GM23338 (cell line): ENCODE data around the gene CTBP2. TPM values are rescaled to one million over a fixed set of nuclear protein-coding genes. Genes with fewer than 3 reads are reported as not detected.
A peak's percentile ranks its signal among the peaks of the same experiment; 100 is the strongest.

Source experiments
- ATAC-seq: fragments of 200-7000 bp; cut with Tn5 transposase; 3 replicates; pipeline ENCODE4 v1.9.1; 2020
- DNase-seq: peaks from one replicate; pipeline ENCODE4 v3.0.0-alpha.2; 2015; ENCODE audit warnings: low spot score
- H2AFZ ChIP-seq: fragments of 200-600 bp; sonication (generic); 2 replicates; pipeline ENCODE4 v1.8.0; 2016; ENCODE audit warnings: antibody characterized with exemption, mild to moderate bottlenecking, moderate library complexity
- H3F3A ChIP-seq: fragments of 200-600 bp; sonication (generic); replicated peaks from 2 replicates; pipeline ENCODE4 v1.8.0; 2017; ENCODE audit warnings: antibody characterized with exemption, mixed run types, low read depth
- H3K27ac ChIP-seq: fragments of 200-600 bp; sonication (generic); 2 replicates; pipeline ENCODE4 v1.6.1; 2016; ENCODE audit warnings: low read depth
- H3K27me3 ChIP-seq: fragments of 200-600 bp; sonication (generic); 2 replicates; pipeline ENCODE4 v1.8.0; 2016; ENCODE audit warnings: mild to moderate bottlenecking, mixed run types, moderate library complexity; ENCODE audit not compliant: insufficient read depth
- H3K36me3 ChIP-seq: fragments of 200-600 bp; sonication (generic); 2 replicates; pipeline ENCODE4 v1.8.0; 2016; ENCODE audit warnings: mild to moderate bottlenecking; ENCODE audit not compliant: insufficient read depth
- H3K4me1 ChIP-seq: fragments of 200-600 bp; sonication (generic); 2 replicates; pipeline ENCODE4 v1.8.0; 2016; ENCODE audit warnings: mild to moderate bottlenecking, moderate library complexity; ENCODE audit not compliant: insufficient read depth
- H3K4me2 ChIP-seq: fragments of 200-600 bp; sonication (generic); 2 replicates; pipeline ENCODE4 v1.7.1; 2017; ENCODE audit warnings: mixed run types
- H3K4me3 ChIP-seq: fragments of 200-600 bp; sonication (generic); 2 replicates; pipeline ENCODE4 v1.6.1; 2016; ENCODE audit warnings: mixed run types
- H3K79me2 ChIP-seq: fragments of 200-600 bp; sonication (generic); replicated peaks from 2 replicates; pipeline ENCODE4 v1.8.0; 2017; ENCODE audit warnings: mild to moderate bottlenecking; ENCODE audit not compliant: insufficient read depth
- H3K9me2 ChIP-seq: fragments of 200-600 bp; sonication (generic); 2 replicates; pipeline ENCODE4 v1.8.0; 2017; ENCODE audit not compliant: insufficient read depth
- H4K20me1 ChIP-seq: fragments of 200-600 bp; sonication (generic); replicated peaks from 2 replicates; pipeline ENCODE4 v1.8.0; 2017; ENCODE audit warnings: mild to moderate bottlenecking; ENCODE audit not compliant: insufficient read depth
- H3K27ac Mint-ChIP-seq: 2 replicates; pipeline ENCODE4 v1.8.0; 2020; ENCODE audit warnings: inconsistent platforms, mild to moderate bottlenecking, moderate library complexity, mixed read lengths
- H3K27me3 Mint-ChIP-seq: 3 replicates; pipeline ENCODE4 v1.8.0; 2022; ENCODE audit warnings: low read depth, mild to moderate bottlenecking, moderate library complexity, mixed read lengths, inconsistent platforms; ENCODE audit not compliant: insufficient read depth, poor library complexity
- H3K36me3 Mint-ChIP-seq: 3 replicates; pipeline ENCODE4 v1.8.0; 2021; ENCODE audit warnings: low read depth, mild to moderate bottlenecking, inconsistent platforms, moderate library complexity, mixed read lengths
- H3K4me1 Mint-ChIP-seq: 3 replicates; pipeline ENCODE4 v1.8.0; 2020; ENCODE audit warnings: mild to moderate bottlenecking, inconsistent platforms, mixed read lengths
- H3K4me3 Mint-ChIP-seq: 3 replicates; pipeline ENCODE4 v1.8.0; 2021; ENCODE audit warnings: moderate library complexity, mild to moderate bottlenecking, inconsistent platforms, mixed read lengths
- H3K9me3 Mint-ChIP-seq: 3 replicates; pipeline ENCODE4 v1.8.0; 2020; ENCODE audit warnings: moderate library complexity, mild to moderate bottlenecking, inconsistent platforms, mixed read lengths
- CREB1 ChIP-seq: fragments of 250-450 bp; sonication (Bioruptor Pico); IDR thresholded peaks from 2 replicates; pipeline ENCODE4 v1.5.0; 2020; ENCODE audit warnings: low read depth, mild to moderate bottlenecking, moderate library complexity
- EZH2 ChIP-seq: fragments of 200-600 bp; sonication (generic); IDR thresholded peaks from one replicate; pipeline ENCODE4 v1.8.0; 2017; ENCODE audit warnings: antibody characterized with exemption, mild to moderate bottlenecking, low read depth; ENCODE audit not compliant: unreplicated experiment
- EZH2phosphoT487 ChIP-seq: fragments of 200-600 bp; sonication (generic); IDR thresholded peaks from one replicate; pipeline ENCODE4 v1.8.1; 2018; ENCODE audit warnings: antibody characterized with exemption; ENCODE audit not compliant: unreplicated experiment
- JUNB ChIP-seq: IDR thresholded peaks from one replicate; pipeline ENCODE4 v1.6.1; 2016; ENCODE audit warnings: antibody characterized with exemption; ENCODE audit not compliant: unreplicated experiment
- NANOG ChIP-seq: IDR thresholded peaks from 2 replicates; pipeline ENCODE4 v1.6.1; 2016; ENCODE audit warnings: antibody characterized with exemption, borderline replicate concordance
- POLR2AphosphoS5 ChIP-seq: IDR thresholded peaks from 2 replicates; pipeline ENCODE4 v1.6.1; 2016; ENCODE audit warnings: antibody characterized with exemption, low read depth
- STAT1 ChIP-seq: IDR thresholded peaks from one replicate; pipeline ENCODE4 v1.6.1; 2016; ENCODE audit warnings: antibody characterized with exemption; ENCODE audit not compliant: unreplicated experiment
- ZNF114 ChIP-seq: fragments of 250-450 bp; sonication (Bioruptor Pico); IDR thresholded peaks from 2 replicates; pipeline ENCODE4 v1.5.0; 2020; ENCODE audit warnings: mild to moderate bottlenecking, moderate library complexity
- ZNF331 ChIP-seq: fragments of 250-450 bp; sonication (Bioruptor Pico); IDR thresholded peaks from 2 replicates; pipeline ENCODE4 v1.5.0; 2020; ENCODE audit warnings: low read depth, mild to moderate bottlenecking, moderate library complexity
- polyA plus RNA-seq: library from polyadenylated mRNA; unstranded; fragments of >200 nt; fragmentation: Nextera tagmentation; extraction: Ambion mirVana; gene quantifications from 2 replicates; pipeline ENCODE4 v1.2.1, GENCODE V29; 2016
- total RNA-seq: library from RNA; depleted of rRNA; stranded (reverse); fragments of >200 nt; shearing (Covaris generic); gene quantifications from 2 replicates; pipeline ENCODE4 v1.2.3, GENCODE V29; 2014
- TF ChIP-seq, protein P1 (sequence below): IDR thresholded peaks from 2 replicates; pipeline ENCODE4 v1.6.1; 2016; ENCODE audit warnings: antibody characterized with exemption
- TF ChIP-seq, protein P2 (sequence below): fragments of 250-450 bp; sonication (Bioruptor Pico); IDR thresholded peaks from 2 replicates; pipeline ENCODE4 v1.5.0; 2020; ENCODE audit warnings: mild to moderate bottlenecking, moderate library complexity
- TF ChIP-seq, protein P3 (sequence below), 2 experiments: fragments of 200-600 bp in 1 of 2; sonication (generic) in 1 of 2; conservative IDR thresholded peaks; 2 replicates each; pipeline versions ENCODE4 v1.5.1 to v1.6.1; 2016 to 2017; ENCODE audit warnings: antibody characterized with exemption in 2 of 2, low read depth in 2 of 2, mild to moderate bottlenecking in 2 of 2, moderate library complexity in 1 of 2
- TF ChIP-seq, protein P4 (sequence below): IDR thresholded peaks from one replicate; pipeline ENCODE4 v1.6.1; 2018; ENCODE audit warnings: antibody characterized with exemption; ENCODE audit not compliant: unreplicated experiment

CTBP2 gene
- total and polyA plus RNA-seq, 2 experiments from 2014 or later, result 133 to 265 TPM

DNA sequence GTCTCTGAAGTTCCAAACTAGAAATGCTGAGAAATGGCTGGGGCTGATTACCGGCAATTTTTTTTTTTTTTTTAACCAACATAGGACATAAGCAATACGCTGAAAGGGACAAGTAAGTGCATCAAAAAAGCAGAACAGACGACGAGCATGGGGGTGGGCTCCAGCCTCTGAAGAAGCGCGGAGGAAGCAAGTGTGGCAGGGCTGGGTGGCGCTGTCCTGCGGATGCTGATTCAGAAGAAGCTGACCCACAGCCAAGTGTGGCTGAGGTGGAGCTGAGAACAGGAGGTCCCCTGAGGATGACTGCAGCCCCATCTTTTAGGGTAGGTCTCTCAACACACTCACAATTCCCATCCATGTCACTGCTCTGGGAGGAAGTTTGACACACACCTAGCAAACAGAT is 65.6 kb downstream of the CTBP2 start:
- Histone ChIP-seq H4K20me1 (peaks cover 90% of the 10 kb centered on the region), H3K27ac (peak overlapping the region; percentile 45; the same call in 1 of the 2 replicates), H3K36me3 (0 out of 2 replicates have a peak, but pooled peaks cover under 1% of the 10 kb centered on the region), H3K4me1 (peaks cover 57% of the 10 kb centered on the region), H3K27me3 (no peaks in the 10 kb centered on the region), H3K79me2 (peaks cover 100% of the 10 kb centered on the region), H3K9me2 (no peaks in the 10 kb centered on the region), H3K4me3 (no peak overlapping the region), H2AFZ (no peak overlapping the region), H3K4me2 (no peak overlapping the region), H3F3A (no peaks in the 10 kb centered on the region)
- peaks cover 20% of the 10 kb centered on the region for H3K27me3 Mint-ChIP-seq
- no peak overlapping the region for H3K4me3 Mint-ChIP-seq
- no peak for TF ChIP-seq ZNF331 (CRISPR knock-in tag)
- TF ChIP-seq EZH2phosphoT487, result no peak
- TF ChIP-seq ZNF114 (CRISPR knock-in tag), result no peak
- no peak for TF ChIP-seq JUNB
- no peak for TF ChIP-seq POLR2AphosphoS5
- TF ChIP-seq EZH2, result no peak
- TF ChIP-seq NANOG, result no peak
- no peak for TF ChIP-seq STAT1
- TF ChIP-seq, protein P1, sequence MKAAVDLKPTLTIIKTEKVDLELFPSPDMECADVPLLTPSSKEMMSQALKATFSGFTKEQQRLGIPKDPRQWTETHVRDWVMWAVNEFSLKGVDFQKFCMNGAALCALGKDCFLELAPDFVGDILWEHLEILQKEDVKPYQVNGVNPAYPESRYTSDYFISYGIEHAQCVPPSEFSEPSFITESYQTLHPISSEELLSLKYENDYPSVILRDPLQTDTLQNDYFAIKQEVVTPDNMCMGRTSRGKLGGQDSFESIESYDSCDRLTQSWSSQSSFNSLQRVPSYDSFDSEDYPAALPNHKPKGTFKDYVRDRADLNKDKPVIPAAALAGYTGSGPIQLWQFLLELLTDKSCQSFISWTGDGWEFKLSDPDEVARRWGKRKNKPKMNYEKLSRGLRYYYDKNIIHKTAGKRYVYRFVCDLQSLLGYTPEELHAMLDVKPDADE, result no peak
- TF ChIP-seq, protein P2, sequence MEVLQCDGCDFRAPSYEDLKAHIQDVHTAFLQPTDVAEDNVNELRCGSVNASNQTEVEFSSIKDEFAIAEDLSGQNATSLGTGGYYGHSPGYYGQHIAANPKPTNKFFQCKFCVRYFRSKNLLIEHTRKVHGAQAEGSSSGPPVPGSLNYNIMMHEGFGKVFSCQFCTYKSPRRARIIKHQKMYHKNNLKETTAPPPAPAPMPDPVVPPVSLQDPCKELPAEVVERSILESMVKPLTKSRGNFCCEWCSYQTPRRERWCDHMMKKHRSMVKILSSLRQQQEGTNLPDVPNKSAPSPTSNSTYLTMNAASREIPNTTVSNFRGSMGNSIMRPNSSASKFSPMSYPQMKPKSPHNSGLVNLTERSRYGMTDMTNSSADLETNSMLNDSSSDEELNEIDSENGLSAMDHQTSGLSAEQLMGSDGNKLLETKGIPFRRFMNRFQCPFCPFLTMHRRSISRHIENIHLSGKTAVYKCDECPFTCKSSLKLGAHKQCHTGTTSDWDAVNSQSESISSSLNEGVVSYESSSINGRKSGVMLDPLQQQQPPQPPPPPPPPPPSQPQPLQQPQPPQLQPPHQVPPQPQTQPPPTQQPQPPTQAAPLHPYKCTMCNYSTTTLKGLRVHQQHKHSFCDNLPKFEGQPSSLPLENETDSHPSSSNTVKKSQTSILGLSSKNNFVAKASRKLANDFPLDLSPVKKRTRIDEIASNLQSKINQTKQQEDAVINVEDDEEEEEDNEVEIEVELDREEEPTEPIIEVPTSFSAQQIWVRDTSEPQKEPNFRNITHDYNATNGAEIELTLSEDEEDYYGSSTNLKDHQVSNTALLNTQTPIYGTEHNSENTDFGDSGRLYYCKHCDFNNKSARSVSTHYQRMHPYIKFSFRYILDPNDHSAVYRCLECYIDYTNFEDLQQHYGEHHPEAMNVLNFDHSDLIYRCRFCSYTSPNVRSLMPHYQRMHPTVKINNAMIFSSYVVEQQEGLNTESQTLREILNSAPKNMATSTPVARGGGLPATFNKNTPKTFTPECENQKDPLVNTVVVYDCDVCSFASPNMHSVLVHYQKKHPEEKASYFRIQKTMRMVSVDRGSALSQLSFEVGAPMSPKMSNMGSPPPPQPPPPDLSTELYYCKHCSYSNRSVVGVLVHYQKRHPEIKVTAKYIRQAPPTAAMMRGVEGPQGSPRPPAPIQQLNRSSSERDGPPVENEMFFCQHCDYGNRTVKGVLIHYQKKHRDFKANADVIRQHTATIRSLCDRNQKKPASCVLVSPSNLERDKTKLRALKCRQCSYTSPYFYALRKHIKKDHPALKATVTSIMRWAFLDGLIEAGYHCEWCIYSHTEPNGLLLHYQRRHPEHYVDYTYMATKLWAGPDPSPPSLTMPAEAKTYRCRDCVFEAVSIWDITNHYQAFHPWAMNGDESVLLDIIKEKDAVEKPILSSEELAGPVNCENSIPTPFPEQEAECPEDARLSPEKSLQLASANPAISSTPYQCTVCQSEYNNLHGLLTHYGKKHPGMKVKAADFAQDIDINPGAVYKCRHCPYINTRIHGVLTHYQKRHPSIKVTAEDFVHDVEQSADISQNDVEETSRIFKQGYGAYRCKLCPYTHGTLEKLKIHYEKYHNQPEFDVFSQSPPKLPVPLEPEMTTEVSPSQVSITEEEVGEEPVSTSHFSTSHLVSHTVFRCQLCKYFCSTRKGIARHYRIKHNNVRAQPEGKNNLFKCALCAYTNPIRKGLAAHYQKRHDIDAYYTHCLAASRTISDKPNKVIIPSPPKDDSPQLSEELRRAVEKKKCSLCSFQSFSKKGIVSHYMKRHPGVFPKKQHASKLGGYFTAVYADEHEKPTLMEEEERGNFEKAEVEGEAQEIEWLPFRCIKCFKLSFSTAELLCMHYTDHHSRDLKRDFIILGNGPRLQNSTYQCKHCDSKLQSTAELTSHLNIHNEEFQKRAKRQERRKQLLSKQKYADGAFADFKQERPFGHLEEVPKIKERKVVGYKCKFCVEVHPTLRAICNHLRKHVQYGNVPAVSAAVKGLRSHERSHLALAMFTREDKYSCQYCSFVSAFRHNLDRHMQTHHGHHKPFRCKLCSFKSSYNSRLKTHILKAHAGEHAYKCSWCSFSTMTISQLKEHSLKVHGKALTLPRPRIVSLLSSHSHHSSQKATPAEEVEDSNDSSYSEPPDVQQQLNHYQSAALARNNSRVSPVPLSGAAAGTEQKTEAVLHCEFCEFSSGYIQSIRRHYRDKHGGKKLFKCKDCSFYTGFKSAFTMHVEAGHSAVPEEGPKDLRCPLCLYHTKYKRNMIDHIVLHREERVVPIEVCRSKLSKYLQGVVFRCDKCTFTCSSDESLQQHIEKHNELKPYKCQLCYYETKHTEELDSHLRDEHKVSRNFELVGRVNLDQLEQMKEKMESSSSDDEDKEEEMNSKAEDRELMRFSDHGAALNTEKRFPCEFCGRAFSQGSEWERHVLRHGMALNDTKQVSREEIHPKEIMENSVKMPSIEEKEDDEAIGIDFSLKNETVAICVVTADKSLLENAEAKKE (CRISPR knock-in tag), result no peak
- TF ChIP-seq CREB1, result no peak
- TF ChIP-seq, protein P3, sequence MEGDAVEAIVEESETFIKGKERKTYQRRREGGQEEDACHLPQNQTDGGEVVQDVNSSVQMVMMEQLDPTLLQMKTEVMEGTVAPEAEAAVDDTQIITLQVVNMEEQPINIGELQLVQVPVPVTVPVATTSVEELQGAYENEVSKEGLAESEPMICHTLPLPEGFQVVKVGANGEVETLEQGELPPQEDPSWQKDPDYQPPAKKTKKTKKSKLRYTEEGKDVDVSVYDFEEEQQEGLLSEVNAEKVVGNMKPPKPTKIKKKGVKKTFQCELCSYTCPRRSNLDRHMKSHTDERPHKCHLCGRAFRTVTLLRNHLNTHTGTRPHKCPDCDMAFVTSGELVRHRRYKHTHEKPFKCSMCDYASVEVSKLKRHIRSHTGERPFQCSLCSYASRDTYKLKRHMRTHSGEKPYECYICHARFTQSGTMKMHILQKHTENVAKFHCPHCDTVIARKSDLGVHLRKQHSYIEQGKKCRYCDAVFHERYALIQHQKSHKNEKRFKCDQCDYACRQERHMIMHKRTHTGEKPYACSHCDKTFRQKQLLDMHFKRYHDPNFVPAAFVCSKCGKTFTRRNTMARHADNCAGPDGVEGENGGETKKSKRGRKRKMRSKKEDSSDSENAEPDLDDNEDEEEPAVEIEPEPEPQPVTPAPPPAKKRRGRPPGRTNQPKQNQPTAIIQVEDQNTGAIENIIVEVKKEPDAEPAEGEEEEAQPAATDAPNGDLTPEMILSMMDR (conservative IDR thresholded peaks at IDR 0.05; ENCODE audit: low read depth in 2 of 2), result no peak
- TF ChIP-seq, protein P4, sequence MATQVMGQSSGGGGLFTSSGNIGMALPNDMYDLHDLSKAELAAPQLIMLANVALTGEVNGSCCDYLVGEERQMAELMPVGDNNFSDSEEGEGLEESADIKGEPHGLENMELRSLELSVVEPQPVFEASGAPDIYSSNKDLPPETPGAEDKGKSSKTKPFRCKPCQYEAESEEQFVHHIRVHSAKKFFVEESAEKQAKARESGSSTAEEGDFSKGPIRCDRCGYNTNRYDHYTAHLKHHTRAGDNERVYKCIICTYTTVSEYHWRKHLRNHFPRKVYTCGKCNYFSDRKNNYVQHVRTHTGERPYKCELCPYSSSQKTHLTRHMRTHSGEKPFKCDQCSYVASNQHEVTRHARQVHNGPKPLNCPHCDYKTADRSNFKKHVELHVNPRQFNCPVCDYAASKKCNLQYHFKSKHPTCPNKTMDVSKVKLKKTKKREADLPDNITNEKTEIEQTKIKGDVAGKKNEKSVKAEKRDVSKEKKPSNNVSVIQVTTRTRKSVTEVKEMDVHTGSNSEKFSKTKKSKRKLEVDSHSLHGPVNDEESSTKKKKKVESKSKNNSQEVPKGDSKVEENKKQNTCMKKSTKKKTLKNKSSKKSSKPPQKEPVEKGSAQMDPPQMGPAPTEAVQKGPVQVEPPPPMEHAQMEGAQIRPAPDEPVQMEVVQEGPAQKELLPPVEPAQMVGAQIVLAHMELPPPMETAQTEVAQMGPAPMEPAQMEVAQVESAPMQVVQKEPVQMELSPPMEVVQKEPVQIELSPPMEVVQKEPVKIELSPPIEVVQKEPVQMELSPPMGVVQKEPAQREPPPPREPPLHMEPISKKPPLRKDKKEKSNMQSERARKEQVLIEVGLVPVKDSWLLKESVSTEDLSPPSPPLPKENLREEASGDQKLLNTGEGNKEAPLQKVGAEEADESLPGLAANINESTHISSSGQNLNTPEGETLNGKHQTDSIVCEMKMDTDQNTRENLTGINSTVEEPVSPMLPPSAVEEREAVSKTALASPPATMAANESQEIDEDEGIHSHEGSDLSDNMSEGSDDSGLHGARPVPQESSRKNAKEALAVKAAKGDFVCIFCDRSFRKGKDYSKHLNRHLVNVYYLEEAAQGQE, result no peak
- no peaks in the 10 kb centered on the region for H3K9me3 Mint-ChIP-seq
- H3K27ac Mint-ChIP-seq, result 0 out of 2 replicates have a peak overlapping the region, but pooled peaks have one; percentile 14
- peaks cover 84% of the 10 kb centered on the region for H3K4me1 Mint-ChIP-seq
- DNase-seq (no peak), ATAC-seq (peak; percentile 11)
- peaks cover 62% of the 10 kb centered on the region for H3K36me3 Mint-ChIP-seq
